Endodermal cell (in vitro differentiated cells): ENCODE results near the gene RASEF. TPM values are rescaled to one million over a fixed set of nuclear protein-coding genes. Genes with fewer than 3 reads are reported as not detected.

Source experiments
- DNase-seq: peaks from one replicate; pipeline ENCODE4 v3.0.0-alpha.2; 2017
- H3K27ac ChIP-seq: 2 replicates; pipeline ENCODE4 v1.5.1; 2013; ENCODE audit warnings: mild to moderate bottlenecking, low read depth, low read length, moderate library complexity
- H3K27me3 ChIP-seq: 2 replicates; pipeline ENCODE4 v1.6.1; 2013; ENCODE audit warnings: mild to moderate bottlenecking, low read length, moderate library complexity; ENCODE audit not compliant: insufficient read depth, control insufficient read depth, poor library complexity, severe bottlenecking
- H3K36me3 ChIP-seq: 2 replicates; pipeline ENCODE4 v1.7.0; 2013; ENCODE audit warnings: mild to moderate bottlenecking, low read length, moderate library complexity; ENCODE audit not compliant: control insufficient read depth, insufficient read depth
- H3K4me1 ChIP-seq: one replicate; pipeline ENCODE4 v1.7.0; 2013; ENCODE audit warnings: low read length; ENCODE audit not compliant: control insufficient read depth, insufficient read depth
- H3K4me3 ChIP-seq: 2 replicates; pipeline ENCODE4 v1.5.1; 2013; ENCODE audit warnings: mild to moderate bottlenecking, low read length, moderate library complexity
- H3K9ac ChIP-seq: 2 replicates; pipeline ENCODE4 v1.6.1; 2013; ENCODE audit warnings: mild to moderate bottlenecking, low read length, moderate library complexity; ENCODE audit not compliant: poor library complexity, severe bottlenecking; ENCODE audit errors: extremely low read depth
- H3K9me3 ChIP-seq: 2 replicates; pipeline ENCODE4 v1.6.1; 2013; ENCODE audit warnings: mild to moderate bottlenecking, low read length, moderate library complexity; ENCODE audit not compliant: control insufficient read depth
- H3K27ac Mint-ChIP-seq: 2 replicates; pipeline ENCODE4 v1.8.0; 2020; ENCODE audit warnings: mixed read lengths
- H3K27me3 Mint-ChIP-seq: 2 replicates; pipeline ENCODE4 v1.8.0; 2021; ENCODE audit warnings: mild to moderate bottlenecking, mixed read lengths; ENCODE audit not compliant: insufficient read depth
- H3K36me3 Mint-ChIP-seq: 2 replicates; pipeline ENCODE4 v1.8.0; 2020; ENCODE audit warnings: low read depth, mixed read lengths
- H3K4me1 Mint-ChIP-seq: 2 replicates; pipeline ENCODE4 v1.8.0; 2020; ENCODE audit warnings: mixed read lengths
- H3K4me3 Mint-ChIP-seq: 2 replicates; pipeline ENCODE4 v1.8.0; 2020; ENCODE audit warnings: mild to moderate bottlenecking, moderate library complexity, mixed read lengths
- H3K9me3 Mint-ChIP-seq: 2 replicates; pipeline ENCODE4 v1.8.0; 2020; ENCODE audit warnings: mild to moderate bottlenecking, mixed read lengths
- WGBS, 2 experiments: methylation state at CpG; one replicate each; pipeline versions ENCODE4 v1.1.5 to v1.1.7; 2013; ENCODE audit warnings: missing lambda C conversion rate in 2 of 2, mixed read lengths in 1 of 2; ENCODE audit not compliant: insufficient coverage in 1 of 2, insufficient read length in 1 of 2; 5-methylcytosine and 5-hydroxymethylcytosine counted together
- total RNA-seq, 2 donors: library from RNA; stranded (reverse); fragmentation: NEBNext Ultra II Directional in 1 of 2; extraction: Animal tissue kit (Norgen Biotek cat#: 25700) in 1 of 2; gene quantifications; 2 replicates in 1 of 2; 3 replicates in 1 of 2; pipeline ENCODE4 v1.2.1, GENCODE V29; 2021
- TF ChIP-seq, protein P1 (sequence below): fragments of 200-600 bp; sonication (generic); conservative IDR thresholded peaks from 2 replicates; pipeline ENCODE4 v1.5.0; 2021; ENCODE audit warnings: antibody characterized with exemption, mild to moderate bottlenecking

Gene RASEF
- total RNA-seq, 2 donors from 2014 or later = 1.1 to 1.7 TPM

- Mint-ChIP-seq H3K9me3 (no peaks in the 10 kb centered on the region), H3K4me1 (no peaks in the 10 kb centered on the region), H3K27ac (no peak overlapping the region), H3K4me3 (no peak overlapping the region), H3K36me3 (no peaks in the 10 kb centered on the region), H3K27me3 (no peaks in the 10 kb centered on the region)
- no peaks in the 10 kb centered on the region for H3K9me3 ChIP-seq
- no peak overlapping the region for H3K4me3 ChIP-seq
- no peaks in the 10 kb centered on the region for H3K36me3 ChIP-seq
- no peak overlapping the region for H3K27ac ChIP-seq
- H3K27me3 ChIP-seq = no peaks in the 10 kb centered on the region
- no peak for DNase-seq
- no peak overlapping the region for H3K9ac ChIP-seq
- TF ChIP-seq, protein P1, sequence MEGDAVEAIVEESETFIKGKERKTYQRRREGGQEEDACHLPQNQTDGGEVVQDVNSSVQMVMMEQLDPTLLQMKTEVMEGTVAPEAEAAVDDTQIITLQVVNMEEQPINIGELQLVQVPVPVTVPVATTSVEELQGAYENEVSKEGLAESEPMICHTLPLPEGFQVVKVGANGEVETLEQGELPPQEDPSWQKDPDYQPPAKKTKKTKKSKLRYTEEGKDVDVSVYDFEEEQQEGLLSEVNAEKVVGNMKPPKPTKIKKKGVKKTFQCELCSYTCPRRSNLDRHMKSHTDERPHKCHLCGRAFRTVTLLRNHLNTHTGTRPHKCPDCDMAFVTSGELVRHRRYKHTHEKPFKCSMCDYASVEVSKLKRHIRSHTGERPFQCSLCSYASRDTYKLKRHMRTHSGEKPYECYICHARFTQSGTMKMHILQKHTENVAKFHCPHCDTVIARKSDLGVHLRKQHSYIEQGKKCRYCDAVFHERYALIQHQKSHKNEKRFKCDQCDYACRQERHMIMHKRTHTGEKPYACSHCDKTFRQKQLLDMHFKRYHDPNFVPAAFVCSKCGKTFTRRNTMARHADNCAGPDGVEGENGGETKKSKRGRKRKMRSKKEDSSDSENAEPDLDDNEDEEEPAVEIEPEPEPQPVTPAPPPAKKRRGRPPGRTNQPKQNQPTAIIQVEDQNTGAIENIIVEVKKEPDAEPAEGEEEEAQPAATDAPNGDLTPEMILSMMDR = no peak
- no peaks in the 10 kb centered on the region for H3K4me1 ChIP-seq
These were observed 51.3 kb downstream of the RASEF start for GRCh38 chr9:83011611-83012010.

GRCh38 chr9:83007521-83008300 is 55.2 kb downstream of the RASEF start:
- DNase-seq = peak; percentile 60
- Mint-ChIP-seq H3K27ac (no peak overlapping the region), H3K4me1 (no peaks in the 10 kb centered on the region), H3K27me3 (no peaks in the 10 kb centered on the region), H3K36me3 (no peaks in the 10 kb centered on the region), H3K4me3 (no peak overlapping the region), H3K9me3 (no peaks in the 10 kb centered on the region)
- Histone ChIP-seq H3K36me3 (no peaks in the 10 kb centered on the region), H3K9ac (no peak overlapping the region), H3K9me3 (no peaks in the 10 kb centered on the region), H3K27ac (no peak overlapping the region), H3K4me1 (no peaks in the 10 kb centered on the region), H3K4me3 (no peak overlapping the region), H3K27me3 (no peaks in the 10 kb centered on the region)
- TF ChIP-seq, protein P1 = no peak
- WGBS, 2 experiments = 65 to 89% methylated on average over 2 to 9 of the region's 9 CpGs

GRCh38 chr9:83006378-83006777 is 56.6 kb downstream of the RASEF start:
- Mint-ChIP-seq H3K9me3 (no peaks in the 10 kb centered on the region), H3K36me3 (no peaks in the 10 kb centered on the region), H3K4me3 (no peak overlapping the region)

More at GRCh38 chr9:83006378-83006777, 56.6 kb downstream of the RASEF start:
- Mint-ChIP-seq H3K27me3 (no peaks in the 10 kb centered on the region), H3K4me1 (no peaks in the 10 kb centered on the region), H3K27ac (no peak overlapping the region)
- Histone ChIP-seq H3K9me3 (no peaks in the 10 kb centered on the region), H3K27ac (no peak overlapping the region), H3K4me1 (no peaks in the 10 kb centered on the region), H3K4me3 (no peak overlapping the region), H3K9ac (no peak overlapping the region), H3K36me3 (no peaks in the 10 kb centered on the region), H3K27me3 (no peaks in the 10 kb centered on the region)
- DNase-seq = no peak
- TF ChIP-seq, protein P1 = no peak
